ENCODE measurements around the gene YBX3.

- TF ChIP-seq CTCF (IDR thresholded peaks at IDR 0.05; ENCODE audit: low read depth, low read length, poor library complexity, severe bottlenecking) = no peak
- TF ChIP-seq EZH2phosphoT487 (IDR thresholded peaks at IDR 0.05; ENCODE audit: borderline replicate concordance, low read length) = no peak
Measured at GRCh38 chr12:10722905-10723746, at the start of gene YBX3.

Measured in DOHH2 (cell line).